SK-N-SH (cell line): ENCODE results near the gene TGDS. TPM values are rescaled to one million over a fixed set of nuclear protein-coding genes. Genes with fewer than 3 reads are reported as not detected.

Experiments used
- CTCF ChIA-PET: fragments of 300-600, 350-600 bp; formaldehyde crosslinking; extraction: SDS; loops from one replicate; lab custom pipeline; 2021; lab: Yijun Ruan, JAX
- POLR2A ChIA-PET: fragments of 350-600 bp; sonication (Branson Sonifier 250); formaldehyde crosslinking; extraction: SDS; loops from one replicate; lab custom pipeline; 2020; ENCODE audit warnings: antibody characterized with exemption, inconsistent platforms; lab: Yijun Ruan, JAX
- DNase-seq: peaks from one replicate; pipeline ENCODE4 v3.0.0; 2012
- H2AFZ ChIP-seq: fragments of 200-600 bp; sonication (generic); 2 replicates; pipeline ENCODE4 v1.8.1; 2016; ENCODE audit warnings: antibody characterized with exemption, mild to moderate bottlenecking, low read depth
- H3F3A ChIP-seq: fragments of 200-600 bp; sonication (generic); replicated peaks from 2 replicates; pipeline ENCODE3; 2016; ENCODE audit warnings: antibody characterized with exemption, mild to moderate bottlenecking; ENCODE audit not compliant: insufficient read depth
- H3K27ac ChIP-seq, 2 experiments: fragments of 200-500 bp in 1 of 2; fragments of 200-600 bp in 1 of 2; sonication (Bioruptor generic) in 1 of 2; sonication (generic), shearing (Covaris generic) in 1 of 2; 2 replicates each; pipeline versions ENCODE4 v1.5.1 to v1.6.1; 2014 to 2016; ENCODE audit warnings: low read depth in 2 of 2, inconsistent platforms in 1 of 2, low read length in 1 of 2, mild to moderate bottlenecking in 1 of 2, mixed read lengths in 1 of 2
- H3K27me3 ChIP-seq: fragments of 200-600 bp; sonication (generic), shearing (Covaris generic); 2 replicates; pipeline ENCODE4 v1.6.1; 2016; ENCODE audit warnings: mixed run types; ENCODE audit not compliant: insufficient read depth
- H3K36me3 ChIP-seq, 2 experiments: fragments of 200-500 bp in 1 of 2; fragments of 200-600 bp in 1 of 2; sonication (Bioruptor generic) in 1 of 2; sonication (generic) in 1 of 2; replicated peaks in 1 of 2; 2 replicates each; pipeline versions ENCODE3 to v1.5.1; 2014 to 2016; ENCODE audit warnings: low read length in 1 of 2, mild to moderate bottlenecking in 1 of 2; ENCODE audit not compliant: insufficient read depth in 2 of 2, control insufficient read depth in 1 of 2
- H3K4me1 ChIP-seq, 2 experiments: fragments of 200-500 bp in 1 of 2; fragments of 200-600 bp in 1 of 2; sonication (Bioruptor generic) in 1 of 2; sonication (generic), shearing (Covaris generic) in 1 of 2; 2 replicates each; pipeline versions ENCODE4 v1.5.1 to v1.6.1; 2014 to 2016; ENCODE audit warnings: low read depth in 1 of 2, low read length in 1 of 2, mixed run types in 1 of 2; ENCODE audit not compliant: insufficient read depth in 2 of 2, control insufficient read depth in 1 of 2
- H3K4me2 ChIP-seq: fragments of 200-600 bp; sonication (generic), shearing (Covaris generic); 2 replicates; pipeline ENCODE4 v1.6.1; 2017; ENCODE audit warnings: mixed run types
- H3K4me3 ChIP-seq, 2 experiments: fragments of 200-500 bp in 1 of 2; fragments of 200-600 bp in 1 of 2; sonication (Bioruptor generic) in 1 of 2; sonication (generic), shearing (Covaris generic) in 1 of 2; 2 replicates each; pipeline versions ENCODE4 v1.5.1 to v1.8.1; 2014 to 2016; ENCODE audit warnings: low read depth in 2 of 2, inconsistent platforms in 1 of 2, low read length in 1 of 2, mild to moderate bottlenecking in 1 of 2, mixed read lengths in 1 of 2, moderate library complexity in 1 of 2
- H3K79me2 ChIP-seq: fragments of 200-600 bp; sonication (generic); 2 replicates; pipeline ENCODE4 v1.8.1; 2017; ENCODE audit warnings: mild to moderate bottlenecking; ENCODE audit not compliant: insufficient read depth
- H3K9ac ChIP-seq: fragments of 200-600 bp; sonication (generic); 2 replicates; pipeline ENCODE4 v1.6.1; 2017; ENCODE audit warnings: mixed run types
- H3K9me2 ChIP-seq: fragments of 200-600 bp; sonication (generic); 2 replicates; pipeline ENCODE4 v1.6.1; 2017; ENCODE audit warnings: mixed run types
- H3K9me3 ChIP-seq: fragments of 200-600 bp; sonication (generic); 2 replicates; pipeline ENCODE4 v1.6.1; 2017; ENCODE audit warnings: mixed run types, mild to moderate bottlenecking, moderate library complexity
- H4K20me1 ChIP-seq: fragments of 200-600 bp; sonication (generic); 2 replicates; pipeline ENCODE4 v1.6.1; 2017; ENCODE audit warnings: mild to moderate bottlenecking, mixed run types; ENCODE audit not compliant: insufficient read depth
- CHD2 ChIP-seq: fragments of 150-350 bp; IDR thresholded peaks from 2 replicates; pipeline ENCODE4 v1.6.1; 2018; ENCODE audit warnings: low read length; ENCODE audit not compliant: partially characterized antibody
- ELF1 ChIP-seq: IDR thresholded peaks from 2 replicates; pipeline ENCODE4 v1.4.0; 2012
- EZH2phosphoT487 ChIP-seq: fragments of 200-600 bp; sonication (generic); IDR thresholded peaks from 2 replicates; pipeline ENCODE4 v1.6.1; 2017; ENCODE audit warnings: low read depth, mixed run types, mild to moderate bottlenecking, antibody characterized with exemption, moderate library complexity, borderline replicate concordance
- FOXJ3 ChIP-seq: sonication (generic); formaldehyde crosslinking; IDR thresholded peaks from 2 replicates; pipeline ENCODE4 v1.5.1; 2020; ENCODE audit warnings: mild to moderate bottlenecking, missing genetic modification reagents
- FOXM1 ChIP-seq: IDR thresholded peaks from 2 replicates; pipeline ENCODE4 v1.4.0; 2012; ENCODE audit warnings: low read depth, mild to moderate bottlenecking
- GATA2 ChIP-seq: sonication (generic); formaldehyde crosslinking; IDR thresholded peaks from 2 replicates; pipeline ENCODE4 v1.5.0; 2020; ENCODE audit warnings: mild to moderate bottlenecking, missing genetic modification reagents
- JUND ChIP-seq: IDR thresholded peaks from 2 replicates; pipeline ENCODE4 v1.4.0; 2012
- MXI1 ChIP-seq: IDR thresholded peaks from 2 replicates; pipeline ENCODE4 v1.6.1; 2012; ENCODE audit warnings: mild to moderate bottlenecking, low read depth, low read length, improper control_type of control experiment
- NFIC ChIP-seq: IDR thresholded peaks from 2 replicates; pipeline ENCODE4 v1.4.0; 2012; ENCODE audit warnings: borderline replicate concordance
- NRF1 ChIP-seq: IDR thresholded peaks from 2 replicates; pipeline ENCODE4 v1.6.1; 2012; ENCODE audit warnings: low read depth, mild to moderate bottlenecking, low read length
- POLR2AphosphoS5 ChIP-seq: IDR thresholded peaks from 2 replicates; pipeline ENCODE4 v1.6.1; 2012; ENCODE audit warnings: low read depth, low read length
- SIN3A ChIP-seq: IDR thresholded peaks from 2 replicates; pipeline ENCODE4 v1.6.1; 2012; ENCODE audit warnings: low read depth, mild to moderate bottlenecking, low read length, moderate library complexity, borderline replicate concordance
- SMC3 ChIP-seq: IDR thresholded peaks from 2 replicates; pipeline ENCODE4 v1.6.1; 2012; ENCODE audit warnings: low read depth, low read length, improper control_type of control experiment
- TAF1 ChIP-seq: IDR thresholded peaks from 2 replicates; pipeline ENCODE4 v1.6.1; 2012; ENCODE audit warnings: low read depth, mild to moderate bottlenecking, low read length, moderate library complexity, borderline replicate concordance
- TCF12 ChIP-seq: IDR thresholded peaks from 2 replicates; pipeline ENCODE4 v1.4.0; 2012
- YY1 ChIP-seq: IDR thresholded peaks from 2 replicates; pipeline ENCODE4 v1.4.0; 2012; ENCODE audit warnings: low read depth, mild to moderate bottlenecking
- ZBTB33 ChIP-seq: IDR thresholded peaks from 2 replicates; pipeline ENCODE4 v1.4.0; 2012; ENCODE audit warnings: low read depth, borderline replicate concordance
- WGBS: methylation state at CpG from one replicate; pipeline ENCODE4 v1.1.6; 2017; ENCODE audit warnings: low lambda C conversion rate; 5-methylcytosine and 5-hydroxymethylcytosine counted together
- polyA plus RNA-seq, 3 experiments: library from polyadenylated mRNA; depleted of rRNA; stranded (reverse); fragments of >200 nt; gene quantifications; 2 replicates each; pipeline ENCODE4 v1.2.3, GENCODE V29; 2012
- TF ChIP-seq, protein P1 (sequence below): fragments of 150-350 bp; IDR thresholded peaks from 2 replicates; pipeline ENCODE4 v1.6.1; 2016; ENCODE audit warnings: mild to moderate bottlenecking, low read depth, low read length
- TF ChIP-seq, protein P2 (sequence below): fragments of 200-600 bp; sonication (generic); IDR thresholded peaks from 2 replicates; pipeline ENCODE4 v1.6.1; 2017; ENCODE audit warnings: antibody characterized with exemption, mild to moderate bottlenecking, moderate library complexity

TGDS gene
- polyA plus RNA-seq, 1 of the 3 experiments (the other 2 are of a cell fraction), result 8.2 TPM

GRCh38 chr13:94579063-94579462 lies 16.9 kb downstream of the TGDS start:
- CTCF ChIA-PET, result no interaction called here
- no peaks in the 10 kb centered on the region for H3K79me2 ChIP-seq
- H3K9ac ChIP-seq, result no peak overlapping the region
- no peaks in the 10 kb centered on the region for H3K9me2 ChIP-seq
- no peak overlapping the region for H3K4me2 ChIP-seq
- H3K36me3 ChIP-seq, result peaks cover 87 to 89% of the 10 kb centered on the region in 2 experiments
- H3K27ac ChIP-seq, result no peak overlapping the region
- TF ChIP-seq GATA2 (CRISPR knock-in tag), result no peak
- TF ChIP-seq POLR2AphosphoS5, result no peak
- no peak for TF ChIP-seq CHD2
- TF ChIP-seq, protein P1, sequence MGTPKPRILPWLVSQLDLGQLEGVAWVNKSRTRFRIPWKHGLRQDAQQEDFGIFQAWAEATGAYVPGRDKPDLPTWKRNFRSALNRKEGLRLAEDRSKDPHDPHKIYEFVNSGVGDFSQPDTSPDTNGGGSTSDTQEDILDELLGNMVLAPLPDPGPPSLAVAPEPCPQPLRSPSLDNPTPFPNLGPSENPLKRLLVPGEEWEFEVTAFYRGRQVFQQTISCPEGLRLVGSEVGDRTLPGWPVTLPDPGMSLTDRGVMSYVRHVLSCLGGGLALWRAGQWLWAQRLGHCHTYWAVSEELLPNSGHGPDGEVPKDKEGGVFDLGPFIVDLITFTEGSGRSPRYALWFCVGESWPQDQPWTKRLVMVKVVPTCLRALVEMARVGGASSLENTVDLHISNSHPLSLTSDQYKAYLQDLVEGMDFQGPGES, result no peak
- TF ChIP-seq JUND, result no peak
- no peak for TF ChIP-seq TCF12
- no peak for TF ChIP-seq MXI1
- TF ChIP-seq NRF1, result no peak
- no peak for TF ChIP-seq EZH2phosphoT487
- TF ChIP-seq FOXM1, result no peak
- TF ChIP-seq TAF1, result no peak
- TF ChIP-seq SIN3A, result no peak
- no peaks in the 10 kb centered on the region for H3K9me3 ChIP-seq
- no peaks in the 10 kb centered on the region for H3K27me3 ChIP-seq
- peaks cover 4% of the 10 kb centered on the region for H3F3A ChIP-seq
- no peak overlapping the region for H2AFZ ChIP-seq
- POLR2A ChIA-PET, result no interaction called here
- DNase-seq, result no peak
- WGBS, result 90% methylated on average over 1 of the region's 1 CpG
- H4K20me1 ChIP-seq, result no peaks in the 10 kb centered on the region
- no peak overlapping the region for H3K4me3 ChIP-seq
- no peaks in the 10 kb centered on the region for H3K4me1 ChIP-seq

DNA sequence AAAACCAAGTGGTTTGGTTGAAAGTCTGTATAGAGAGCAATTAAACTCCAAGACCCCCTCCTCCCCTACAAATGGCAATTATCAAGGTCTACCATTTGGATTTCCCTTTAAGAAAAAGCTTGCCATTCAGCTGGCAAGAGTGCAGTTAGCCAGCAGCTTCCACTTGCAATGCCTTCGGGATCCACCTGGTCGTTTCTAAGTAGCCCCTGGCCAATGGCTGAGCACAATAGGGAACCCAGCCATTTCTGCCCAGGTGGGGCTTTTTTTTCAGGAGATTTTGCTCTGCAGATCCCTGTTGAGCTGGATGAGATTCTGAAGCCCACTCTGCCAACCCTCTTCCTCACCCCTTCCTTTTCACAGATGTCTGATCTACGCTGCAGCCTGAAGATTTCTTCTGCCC lies 26.3 kb downstream of the TGDS start:
- H3K79me2 ChIP-seq, result no peaks in the 10 kb centered on the region
- H3K27ac ChIP-seq, result no peak overlapping the region
- no peak overlapping the region for H3K9ac ChIP-seq
- no peak overlapping the region for H3K4me2 ChIP-seq
- H3F3A ChIP-seq, result no peaks in the 10 kb centered on the region
- H3K27me3 ChIP-seq, result no peaks in the 10 kb centered on the region
- H3K9me2 ChIP-seq, result no peaks in the 10 kb centered on the region
- no peak overlapping the region for H3K4me3 ChIP-seq
- no peak overlapping the region for H2AFZ ChIP-seq
- H3K4me1 ChIP-seq, result no peaks in the 10 kb centered on the region
- DNase-seq, result no peak
- H3K9me3 ChIP-seq, result no peaks in the 10 kb centered on the region
- no peaks in the 10 kb centered on the region for H4K20me1 ChIP-seq
- CTCF ChIA-PET, result no interaction called here
- H3K36me3 ChIP-seq, result peaks cover 13 to 52% of the 10 kb centered on the region in 2 experiments
- no peak for TF ChIP-seq SMC3
- no peak for TF ChIP-seq NFIC
- no peak for TF ChIP-seq EZH2phosphoT487
- POLR2A ChIA-PET, result no interaction called here
- 90% methylated on average over 3 of the region's 3 CpGs for WGBS

- Histone ChIP-seq H3K79me2 (no peaks in the 10 kb centered on the region), H3K4me1 (no peaks in the 10 kb centered on the region), H3K4me2 (no peak overlapping the region), H3K9ac (no peak overlapping the region), H3K36me3 (peaks cover 3 to 41% of the 10 kb centered on the region in 2 experiments), H3K27ac (no peak overlapping the region), H3K9me3 (no peaks in the 10 kb centered on the region), H4K20me1 (no peaks in the 10 kb centered on the region), H3K4me3 (no peak overlapping the region), H3K27me3 (no peaks in the 10 kb centered on the region), H3F3A (no peaks in the 10 kb centered on the region), H2AFZ (no peak overlapping the region), H3K9me2 (no peaks in the 10 kb centered on the region)
- no peak for DNase-seq
- WGBS, result 93% methylated on average over 1 of the region's 1 CpG
- CTCF ChIA-PET, result no interaction called here
- POLR2A ChIA-PET, result no interaction called here
- TF ChIP-seq TAF1 (no peak), ELF1 (no peak), TCF12 (no peak), POLR2AphosphoS5 (no peak), ZBTB33 (no peak), NFIC (no peak), YY1 (no peak), FOXJ3 (CRISPR knock-in tag) (no peak), JUND (no peak)
- TF ChIP-seq, protein P2, sequence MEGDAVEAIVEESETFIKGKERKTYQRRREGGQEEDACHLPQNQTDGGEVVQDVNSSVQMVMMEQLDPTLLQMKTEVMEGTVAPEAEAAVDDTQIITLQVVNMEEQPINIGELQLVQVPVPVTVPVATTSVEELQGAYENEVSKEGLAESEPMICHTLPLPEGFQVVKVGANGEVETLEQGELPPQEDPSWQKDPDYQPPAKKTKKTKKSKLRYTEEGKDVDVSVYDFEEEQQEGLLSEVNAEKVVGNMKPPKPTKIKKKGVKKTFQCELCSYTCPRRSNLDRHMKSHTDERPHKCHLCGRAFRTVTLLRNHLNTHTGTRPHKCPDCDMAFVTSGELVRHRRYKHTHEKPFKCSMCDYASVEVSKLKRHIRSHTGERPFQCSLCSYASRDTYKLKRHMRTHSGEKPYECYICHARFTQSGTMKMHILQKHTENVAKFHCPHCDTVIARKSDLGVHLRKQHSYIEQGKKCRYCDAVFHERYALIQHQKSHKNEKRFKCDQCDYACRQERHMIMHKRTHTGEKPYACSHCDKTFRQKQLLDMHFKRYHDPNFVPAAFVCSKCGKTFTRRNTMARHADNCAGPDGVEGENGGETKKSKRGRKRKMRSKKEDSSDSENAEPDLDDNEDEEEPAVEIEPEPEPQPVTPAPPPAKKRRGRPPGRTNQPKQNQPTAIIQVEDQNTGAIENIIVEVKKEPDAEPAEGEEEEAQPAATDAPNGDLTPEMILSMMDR, result no peak
These were observed 27.5 kb downstream of the TGDS start for GRCh38 chr13:94568443-94568842.
